ENCODE data around the gene PCDH9.

The PCDH9 gene

DNA sequence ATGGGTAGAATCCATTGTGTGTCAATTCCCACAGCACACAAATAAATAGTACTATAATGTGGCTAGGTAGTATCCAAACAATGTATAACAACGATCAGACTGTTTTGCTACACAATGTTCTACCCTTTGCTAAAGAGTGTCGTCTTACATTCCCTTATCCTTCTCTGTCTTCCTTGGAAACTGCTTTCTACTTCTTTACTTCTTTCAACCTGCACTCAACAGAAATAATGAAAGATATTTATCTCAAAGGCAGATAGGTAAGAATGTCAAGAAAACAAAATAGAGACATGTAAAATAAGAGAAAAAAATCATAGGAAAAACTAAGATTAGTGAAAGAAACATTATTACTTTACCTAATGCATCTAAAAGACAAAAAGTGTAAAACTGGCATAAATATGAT, 814.7 kb downstream of the PCDH9 start:
- Histone ChIP-seq H3K4me1 (ENCODE audit: control insufficient read depth, low read depth, low read length) (no peaks in the 10 kb centered on the region), H3K4me3 (ENCODE audit: low read length) (no peak overlapping the region), H3K27ac (ENCODE audit: low read length) (no peak overlapping the region), H3K9me3 (ENCODE audit: control insufficient read depth, low read depth, low read length) (no peaks in the 10 kb centered on the region), H3K36me3 (ENCODE audit: control insufficient read depth, low read depth, low read length) (no peaks in the 10 kb centered on the region), H3K27me3 (ENCODE audit: control insufficient read depth, insufficient read depth, low read length) (no peaks in the 10 kb centered on the region), H3K9ac (ENCODE audit: low read length) (no peak overlapping the region)

DNA sequence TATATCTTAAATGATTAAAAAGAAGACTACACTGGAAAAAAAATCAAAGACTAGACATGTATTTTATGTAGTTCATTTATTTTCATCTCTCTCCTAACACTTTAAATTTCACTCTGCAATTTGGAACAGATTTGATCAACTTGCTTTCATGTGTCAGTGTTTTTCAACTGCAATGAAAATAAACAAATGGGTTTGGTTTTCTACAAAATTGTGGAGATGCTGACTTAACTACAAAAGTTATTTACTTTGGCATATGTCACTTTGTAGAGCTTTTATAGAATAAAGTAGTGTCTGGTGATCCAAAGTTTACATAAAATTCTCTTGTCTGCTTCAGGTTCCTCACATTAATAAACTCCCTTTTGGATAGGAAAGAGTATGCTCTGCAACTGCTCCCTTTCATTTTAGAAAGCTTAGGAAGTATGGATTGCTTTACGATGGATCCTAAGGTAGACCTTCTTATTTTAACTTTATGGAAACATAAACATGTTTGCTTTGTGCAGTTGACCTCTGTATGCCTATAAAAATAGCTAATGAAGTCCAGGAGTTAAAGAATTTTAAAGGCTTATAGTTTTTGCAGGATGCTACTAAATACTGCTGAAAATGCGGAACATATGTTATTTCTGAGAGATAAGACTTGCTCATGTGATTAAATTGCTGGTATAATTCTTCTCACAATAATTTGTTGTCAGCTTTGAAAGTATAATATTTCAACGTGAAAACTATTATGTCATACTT, 815.9 kb downstream of the PCDH9 start:
- Histone ChIP-seq H3K9ac (ENCODE audit: low read length) (no peak overlapping the region), H3K27me3 (ENCODE audit: control insufficient read depth, insufficient read depth, low read length) (no peaks in the 10 kb centered on the region), H3K9me3 (ENCODE audit: control insufficient read depth, low read depth, low read length) (no peaks in the 10 kb centered on the region), H3K36me3 (ENCODE audit: control insufficient read depth, low read depth, low read length) (no peaks in the 10 kb centered on the region), H3K4me3 (ENCODE audit: low read length) (no peak overlapping the region), H3K27ac (ENCODE audit: low read length) (no peak overlapping the region), H3K4me1 (ENCODE audit: control insufficient read depth, low read depth, low read length) (peaks cover 4% of the 10 kb centered on the region)

DNA sequence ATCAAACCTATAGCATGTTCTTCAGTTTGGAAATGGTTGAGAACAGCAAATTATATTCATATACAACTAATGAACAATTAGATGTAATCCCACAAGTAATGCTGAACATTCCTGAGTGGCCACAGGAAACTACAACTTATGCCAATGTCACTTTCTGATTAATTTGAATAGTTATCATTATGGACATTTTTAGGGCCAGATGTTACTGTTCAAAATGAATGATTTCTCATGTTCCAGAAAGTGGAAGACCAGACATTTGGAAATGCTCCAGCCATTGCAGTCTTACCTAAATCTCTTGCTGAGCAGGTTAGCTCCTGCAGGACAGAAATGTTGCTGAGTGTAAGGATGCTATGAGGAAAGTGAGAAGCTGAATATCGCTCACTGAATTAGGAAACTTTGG, 819.8 kb downstream of the PCDH9 start:
- no peak overlapping the region for H3K9ac ChIP-seq (ENCODE audit: low read length)
- no peaks in the 10 kb centered on the region for H3K9me3 ChIP-seq (ENCODE audit: control insufficient read depth, low read depth, low read length)
- peaks cover 9% of the 10 kb centered on the region for H3K4me1 ChIP-seq (ENCODE audit: control insufficient read depth, low read depth, low read length)
- H3K4me3 ChIP-seq (ENCODE audit: low read length) = no peak overlapping the region
- H3K36me3 ChIP-seq (ENCODE audit: control insufficient read depth, low read depth, low read length) = no peaks in the 10 kb centered on the region
- H3K27ac ChIP-seq (ENCODE audit: low read length) = no peak overlapping the region
- no peaks in the 10 kb centered on the region for H3K27me3 ChIP-seq (ENCODE audit: control insufficient read depth, insufficient read depth, low read length)

DNA sequence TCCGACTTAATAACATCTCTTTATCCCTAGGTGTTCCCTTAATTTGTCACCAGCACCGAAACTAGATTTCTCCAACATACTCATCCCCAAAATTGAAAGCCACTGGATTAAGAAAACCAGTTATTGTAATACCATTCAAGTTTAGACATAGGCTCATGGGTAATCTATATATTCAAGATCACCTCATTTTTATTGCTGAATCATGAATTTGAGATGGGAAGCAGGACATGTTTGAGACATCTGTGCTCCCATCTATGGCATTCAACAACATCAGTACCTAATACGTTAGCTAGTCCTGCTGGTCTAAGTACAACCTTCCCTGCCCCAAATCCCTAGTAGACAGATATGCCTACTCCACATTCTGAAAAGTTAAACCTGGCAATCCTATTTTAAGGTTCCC, 820.6 kb downstream of the PCDH9 start:
- no peak overlapping the region for H3K27ac ChIP-seq (ENCODE audit: low read length)
- H3K36me3 ChIP-seq (ENCODE audit: control insufficient read depth, low read depth, low read length) = no peaks in the 10 kb centered on the region
- H3K4me1 ChIP-seq (ENCODE audit: control insufficient read depth, low read depth, low read length) = peaks cover 9% of the 10 kb centered on the region
- H3K9ac ChIP-seq (ENCODE audit: low read length) = no peak overlapping the region
- H3K9me3 ChIP-seq (ENCODE audit: control insufficient read depth, low read depth, low read length) = no peaks in the 10 kb centered on the region
- no peak overlapping the region for H3K4me3 ChIP-seq (ENCODE audit: low read length)
- H3K27me3 ChIP-seq (ENCODE audit: control insufficient read depth, insufficient read depth, low read length) = no peaks in the 10 kb centered on the region

DNA sequence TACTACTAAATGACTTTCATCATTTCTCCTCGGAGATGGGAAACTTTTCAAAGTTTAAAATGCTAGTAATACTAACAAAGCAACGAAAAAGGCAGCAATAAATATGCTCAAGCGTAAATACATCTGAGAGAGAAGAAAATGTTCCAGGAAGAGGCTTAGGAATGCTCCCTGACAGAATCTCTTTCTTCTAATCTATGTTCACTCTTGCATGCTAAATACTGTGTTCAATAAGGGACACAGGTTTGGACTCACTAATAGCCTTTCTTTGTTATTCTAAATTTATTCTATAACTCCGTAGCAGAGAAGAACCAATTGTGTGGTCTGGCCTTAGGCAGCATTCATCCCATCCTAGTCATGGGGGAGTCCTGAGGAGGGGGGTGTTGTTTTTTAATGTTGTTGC, 823.0 kb downstream of the PCDH9 start:
- Histone ChIP-seq H3K27me3 (ENCODE audit: control insufficient read depth, insufficient read depth, low read length) (no peaks in the 10 kb centered on the region), H3K9ac (ENCODE audit: low read length) (no peak overlapping the region), H3K36me3 (ENCODE audit: control insufficient read depth, low read depth, low read length) (no peaks in the 10 kb centered on the region), H3K4me3 (ENCODE audit: low read length) (no peak overlapping the region), H3K27ac (ENCODE audit: low read length) (no peak overlapping the region), H3K9me3 (ENCODE audit: control insufficient read depth, low read depth, low read length) (no peaks in the 10 kb centered on the region), H3K4me1 (ENCODE audit: control insufficient read depth, low read depth, low read length) (peaks cover 9% of the 10 kb centered on the region)

- Histone ChIP-seq H3K27ac (ENCODE audit: low read length) (no peak overlapping the region), H3K9me3 (ENCODE audit: control insufficient read depth, low read depth, low read length) (no peaks in the 10 kb centered on the region), H3K36me3 (ENCODE audit: control insufficient read depth, low read depth, low read length) (no peaks in the 10 kb centered on the region), H3K27me3 (ENCODE audit: control insufficient read depth, insufficient read depth, low read length) (no peaks in the 10 kb centered on the region), H3K4me1 (ENCODE audit: control insufficient read depth, low read depth, low read length) (peaks cover 9% of the 10 kb centered on the region), H3K9ac (ENCODE audit: low read length) (no peak overlapping the region), H3K4me3 (ENCODE audit: low read length) (no peak overlapping the region)
Observed at GRCh38 chr13:66405908-66406802, 824.0 kb downstream of the PCDH9 start.

DNA sequence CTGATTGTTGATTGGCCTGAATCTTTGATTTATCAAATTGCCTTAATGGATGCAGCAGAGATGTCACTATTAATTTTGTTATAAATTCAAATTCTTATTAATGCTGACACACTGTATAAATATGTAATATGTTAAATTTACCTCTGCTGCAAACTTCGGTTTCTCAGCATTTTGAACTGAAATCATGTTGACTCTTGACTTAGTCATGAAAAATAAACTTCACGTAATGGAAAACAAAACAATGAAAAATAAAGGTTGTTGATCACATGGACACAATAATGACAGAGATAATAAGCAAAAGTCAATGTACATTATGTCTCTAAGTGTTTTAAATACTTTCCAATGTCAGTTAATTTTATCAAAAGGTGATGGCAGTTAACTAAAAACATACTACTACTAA, 827.6 kb downstream of the PCDH9 start:
- Histone ChIP-seq H3K9me3 (ENCODE audit: control insufficient read depth, low read depth, low read length) (no peaks in the 10 kb centered on the region), H3K27ac (ENCODE audit: low read length) (no peak overlapping the region), H3K36me3 (ENCODE audit: control insufficient read depth, low read depth, low read length) (no peaks in the 10 kb centered on the region), H3K27me3 (ENCODE audit: control insufficient read depth, insufficient read depth, low read length) (no peaks in the 10 kb centered on the region), H3K4me3 (ENCODE audit: low read length) (no peak overlapping the region), H3K9ac (ENCODE audit: low read length) (no peak overlapping the region), H3K4me1 (ENCODE audit: control insufficient read depth, low read depth, low read length) (peaks cover 3% of the 10 kb centered on the region)

DNA sequence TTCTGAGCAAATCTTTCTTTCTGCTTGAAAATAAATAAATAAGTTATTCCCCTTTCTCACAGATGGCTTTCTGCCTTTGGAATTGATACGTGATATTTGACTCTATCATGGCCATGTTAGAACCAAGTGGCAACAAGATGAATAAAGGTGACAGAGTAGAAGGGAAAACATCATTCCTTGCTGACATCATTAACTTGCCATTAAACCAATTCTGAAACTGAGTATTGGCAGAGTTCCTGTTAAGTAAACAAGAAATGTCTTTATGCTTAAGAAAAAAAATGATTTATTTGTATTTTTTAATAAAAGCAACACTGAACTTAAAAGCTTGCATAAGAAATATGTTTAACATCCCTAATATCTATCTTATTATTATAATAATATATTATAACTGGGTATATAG, 828.1 kb downstream of the PCDH9 start:
- Histone ChIP-seq H3K27ac (ENCODE audit: low read length) (no peak overlapping the region), H3K4me1 (ENCODE audit: control insufficient read depth, low read depth, low read length) (no peaks in the 10 kb centered on the region), H3K4me3 (ENCODE audit: low read length) (no peak overlapping the region), H3K9ac (ENCODE audit: low read length) (no peak overlapping the region), H3K36me3 (ENCODE audit: control insufficient read depth, low read depth, low read length) (no peaks in the 10 kb centered on the region), H3K27me3 (ENCODE audit: control insufficient read depth, insufficient read depth, low read length) (no peaks in the 10 kb centered on the region), H3K9me3 (ENCODE audit: control insufficient read depth, low read depth, low read length) (no peaks in the 10 kb centered on the region)

- no peak overlapping the region for H3K9ac ChIP-seq (ENCODE audit: low read length)
- H3K27me3 ChIP-seq (ENCODE audit: control insufficient read depth, insufficient read depth, low read length) = no peaks in the 10 kb centered on the region
- no peak overlapping the region for H3K4me3 ChIP-seq (ENCODE audit: low read length)
- H3K4me1 ChIP-seq (ENCODE audit: control insufficient read depth, low read depth, low read length) = no peaks in the 10 kb centered on the region
- no peaks in the 10 kb centered on the region for H3K36me3 ChIP-seq (ENCODE audit: control insufficient read depth, low read depth, low read length)
- H3K27ac ChIP-seq (ENCODE audit: low read length) = no peak overlapping the region
- H3K9me3 ChIP-seq (ENCODE audit: control insufficient read depth, low read depth, low read length) = no peaks in the 10 kb centered on the region
Observed at GRCh38 chr13:66400292-66400691, 829.8 kb downstream of the PCDH9 start.

DNA sequence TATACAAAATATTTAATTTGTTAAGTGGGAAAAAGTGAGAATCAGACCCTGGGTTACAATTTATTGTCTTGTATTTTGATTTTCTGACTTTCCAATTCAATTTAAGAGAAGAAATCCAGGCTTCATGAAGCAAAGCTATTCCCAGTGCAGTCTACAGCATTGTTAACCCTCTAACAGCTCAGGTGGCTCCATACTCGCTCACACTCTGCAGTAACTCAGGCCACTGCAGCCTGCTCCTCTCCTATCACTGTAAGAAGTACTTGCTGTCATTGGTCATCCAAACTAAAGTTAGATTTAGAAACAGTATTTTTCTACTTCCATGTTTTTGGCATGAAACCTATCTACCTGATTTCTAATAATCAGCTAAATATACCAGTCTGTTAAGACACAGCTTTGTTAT, 830.3 kb downstream of the PCDH9 start:
- H3K9me3 ChIP-seq (ENCODE audit: control insufficient read depth, low read depth, low read length) = no peaks in the 10 kb centered on the region
- H3K36me3 ChIP-seq (ENCODE audit: control insufficient read depth, low read depth, low read length) = no peaks in the 10 kb centered on the region
- H3K27ac ChIP-seq (ENCODE audit: low read length) = no peak overlapping the region
- H3K27me3 ChIP-seq (ENCODE audit: control insufficient read depth, insufficient read depth, low read length) = no peaks in the 10 kb centered on the region
- no peaks in the 10 kb centered on the region for H3K4me1 ChIP-seq (ENCODE audit: control insufficient read depth, low read depth, low read length)
- H3K9ac ChIP-seq (ENCODE audit: low read length) = no peak overlapping the region
- H3K4me3 ChIP-seq (ENCODE audit: low read length) = no peak overlapping the region

GRCh38 chr13:66397133-66397532, 833.0 kb downstream of the PCDH9 start:
- H3K9ac ChIP-seq (ENCODE audit: low read length) = no peak overlapping the region
- no peak overlapping the region for H3K4me3 ChIP-seq (ENCODE audit: low read length)
- H3K27me3 ChIP-seq (ENCODE audit: control insufficient read depth, insufficient read depth, low read length) = no peaks in the 10 kb centered on the region

DNA sequence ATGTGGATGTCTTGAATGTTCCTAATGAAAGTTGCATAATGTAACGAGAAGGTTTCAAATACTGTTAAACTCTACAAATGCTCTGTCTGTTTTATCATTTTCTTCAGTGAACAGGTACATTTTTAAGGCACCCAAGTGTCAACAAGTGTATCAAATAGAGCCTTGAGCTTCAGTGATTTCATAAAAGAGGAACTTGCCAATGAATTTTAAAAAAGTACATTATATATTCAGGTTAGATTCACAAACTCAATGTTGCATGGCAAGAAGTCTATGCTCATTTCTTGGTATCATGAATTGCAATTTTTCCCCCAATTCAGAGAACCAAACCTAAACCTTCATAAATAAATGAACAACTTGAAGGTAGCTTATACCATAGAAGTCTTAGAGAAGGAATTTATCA, 838.8 kb downstream of the PCDH9 start:
- H3K9me3 ChIP-seq (ENCODE audit: control insufficient read depth, low read depth, low read length) = no peaks in the 10 kb centered on the region
- H3K36me3 ChIP-seq (ENCODE audit: control insufficient read depth, low read depth, low read length) = no peaks in the 10 kb centered on the region
- H3K4me1 ChIP-seq (ENCODE audit: control insufficient read depth, low read depth, low read length) = no peaks in the 10 kb centered on the region
- no peak overlapping the region for H3K4me3 ChIP-seq (ENCODE audit: low read length)
- H3K27ac ChIP-seq (ENCODE audit: low read length) = no peak overlapping the region
- no peaks in the 10 kb centered on the region for H3K27me3 ChIP-seq (ENCODE audit: control insufficient read depth, insufficient read depth, low read length)
- H3K9ac ChIP-seq (ENCODE audit: low read length) = no peak overlapping the region

More at GRCh38 chr13:66397133-66397532, 833.0 kb downstream of the PCDH9 start:
- Histone ChIP-seq H3K36me3 (ENCODE audit: control insufficient read depth, low read depth, low read length) (no peaks in the 10 kb centered on the region), H3K27ac (ENCODE audit: low read length) (no peak overlapping the region), H3K9me3 (ENCODE audit: control insufficient read depth, low read depth, low read length) (no peaks in the 10 kb centered on the region), H3K4me1 (ENCODE audit: control insufficient read depth, low read depth, low read length) (no peaks in the 10 kb centered on the region)
